Duodenal mucosa (tissue), 2 donors: ENCODE measurements around the gene CCDC87.

Experiments used
- H3K27ac ChIP-seq: one replicate; pipeline ENCODE4 v1.7.0; 2013; ENCODE audit warnings: low read depth, low read length
- H3K27me3 ChIP-seq, 2 donors: one replicate each; pipeline ENCODE4 v1.7.0; 2013; ENCODE audit warnings: low read length in 2 of 2, control low read depth in 1 of 2; ENCODE audit not compliant: insufficient read depth in 2 of 2, control insufficient read depth in 1 of 2
- H3K36me3 ChIP-seq, 2 donors: one replicate each; pipeline ENCODE4 v1.7.0; 2013; ENCODE audit warnings: low read length in 2 of 2, control low read depth in 1 of 2; ENCODE audit not compliant: insufficient read depth in 2 of 2, control insufficient read depth in 1 of 2
- H3K4me1 ChIP-seq, 2 donors: one replicate each; pipeline ENCODE4 v1.7.0; 2013; ENCODE audit warnings: low read length in 2 of 2, control low read depth in 1 of 2; ENCODE audit not compliant: insufficient read depth in 2 of 2, control insufficient read depth in 1 of 2
- H3K4me3 ChIP-seq, 2 donors: one replicate each; pipeline ENCODE4 v1.7.0; 2013; ENCODE audit warnings: low read length in 2 of 2, low read depth in 1 of 2
- H3K9ac ChIP-seq, 2 donors: one replicate each; pipeline ENCODE4 v1.7.0; 2013; ENCODE audit warnings: low read length in 2 of 2, low read depth in 1 of 2
- H3K9me3 ChIP-seq, 2 donors: one replicate each; pipeline ENCODE4 v1.7.0; 2013; ENCODE audit warnings: low read length in 2 of 2, control low read depth in 1 of 2; ENCODE audit not compliant: control insufficient read depth in 1 of 2

The CCDC87 gene

DNA sequence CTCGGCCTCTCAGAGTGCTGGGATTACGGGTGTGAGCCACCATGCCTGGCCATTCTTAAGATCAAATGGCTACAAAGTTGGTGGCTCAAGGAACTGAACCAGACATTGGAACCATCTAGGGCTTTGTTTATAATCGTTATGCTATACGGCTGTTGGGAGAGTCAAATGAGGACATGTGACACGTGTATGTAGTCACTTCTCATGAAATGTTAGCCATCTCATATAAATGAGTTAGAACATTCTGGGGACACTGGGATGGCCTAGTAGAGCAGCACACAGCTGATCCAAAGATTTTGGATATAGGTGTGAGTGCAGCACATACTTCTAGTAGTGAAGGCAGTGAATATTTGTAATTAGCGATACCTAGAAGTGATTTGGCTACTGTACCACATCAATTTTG is 39.0 kb upstream of the CCDC87 start:
- H3K9me3 ChIP-seq = no peaks in the 10 kb centered on the region
- H3K27me3 ChIP-seq = no peaks in the 10 kb centered on the region
- H3K9ac ChIP-seq = no peak overlapping the region
- H3K27ac ChIP-seq = no peak overlapping the region
- H3K4me3 ChIP-seq = no peak overlapping the region
- H3K4me1 ChIP-seq = peaks cover 0 to 3% of the 10 kb centered on the region in 2 donors
- H3K36me3 ChIP-seq = peaks cover 27 to 44% of the 10 kb centered on the region in 2 donors

DNA sequence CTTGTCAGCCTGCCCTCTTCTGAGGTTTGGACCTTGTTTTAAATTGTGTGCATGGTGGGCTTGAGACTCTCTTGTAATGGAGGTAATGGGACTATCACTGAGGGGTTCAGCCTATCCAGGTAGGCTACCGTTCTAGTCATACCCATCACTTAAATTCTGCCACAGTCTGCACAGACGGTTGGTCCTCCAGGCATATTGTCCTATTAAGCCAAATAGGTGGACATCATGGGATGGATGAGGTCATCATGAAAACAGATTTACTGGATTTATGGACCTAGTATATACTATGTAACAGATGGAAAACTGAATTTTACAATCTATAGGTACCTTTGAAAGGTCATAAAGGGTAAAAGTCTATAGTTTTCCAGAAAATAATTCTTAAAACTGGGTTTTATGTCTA is 36.5 kb upstream of the CCDC87 start:
- Histone ChIP-seq H3K4me1 (peaks cover 0 to 5% of the 10 kb centered on the region in 2 donors), H3K27ac (no peak overlapping the region), H3K4me3 (no peak overlapping the region), H3K9me3 (no peaks in the 10 kb centered on the region), H3K9ac (no peak overlapping the region), H3K36me3 (peaks cover 40 to 64% of the 10 kb centered on the region in 2 donors), H3K27me3 (no peaks in the 10 kb centered on the region)

- Histone ChIP-seq H3K36me3 (peaks cover 45 to 71% of the 10 kb centered on the region in 2 donors), H3K4me1 (peaks cover under 1 to 15% of the 10 kb centered on the region in 2 donors), H3K27me3 (no peaks in the 10 kb centered on the region), H3K4me3 (no peak overlapping the region), H3K27ac (no peak overlapping the region), H3K9me3 (no peaks in the 10 kb centered on the region), H3K9ac (no peak overlapping the region)
Observed at GRCh38 chr11:66628061-66628603, 35.3 kb upstream of the CCDC87 start.

DNA sequence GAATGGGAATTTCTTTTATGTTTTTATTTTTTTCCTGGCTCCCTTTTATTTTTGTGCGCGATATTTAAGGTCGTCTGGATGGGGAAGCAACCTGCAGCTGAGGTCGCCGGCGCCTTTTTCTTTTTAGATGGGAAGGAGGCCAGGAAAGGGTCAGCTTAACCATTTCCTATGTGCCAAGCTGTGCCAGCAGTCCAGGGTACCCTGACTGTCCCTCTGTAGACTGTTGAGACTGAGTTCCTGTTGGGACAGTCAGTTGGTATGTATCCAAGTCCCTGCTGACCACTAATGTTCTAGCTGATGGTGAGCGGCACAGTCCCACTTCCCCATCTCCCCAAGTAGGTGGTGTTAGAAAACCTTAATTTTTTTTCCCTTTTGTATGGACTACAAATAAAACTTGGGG is 34.1 kb upstream of the CCDC87 start:
- Histone ChIP-seq H3K27me3 (no peaks in the 10 kb centered on the region), H3K9me3 (no peaks in the 10 kb centered on the region), H3K27ac (no peak overlapping the region), H3K4me1 (peaks cover 11 to 25% of the 10 kb centered on the region in 2 donors), H3K4me3 (no peak overlapping the region), H3K36me3 (peaks cover 53 to 80% of the 10 kb centered on the region in 2 donors), H3K9ac (no peak overlapping the region)

- Histone ChIP-seq H3K4me3 (no peak overlapping the region), H3K27me3 (no peaks in the 10 kb centered on the region), H3K9ac (no peak overlapping the region), H3K27ac (no peak overlapping the region), H3K36me3 (peaks cover 53 to 85% of the 10 kb centered on the region in 2 donors), H3K9me3 (no peaks in the 10 kb centered on the region), H3K4me1 (peaks cover 11 to 30% of the 10 kb centered on the region in 2 donors)
Observed at GRCh38 chr11:66626382-66626781, 33.5 kb upstream of the CCDC87 start.

GRCh38 chr11:66625752-66626149 is 32.9 kb upstream of the CCDC87 start:
- no peaks in the 10 kb centered on the region for H3K9me3 ChIP-seq
- H3K9ac ChIP-seq = no peak overlapping the region
- H3K36me3 ChIP-seq = peaks cover 53 to 85% of the 10 kb centered on the region in 2 donors
- peaks cover 14 to 36% of the 10 kb centered on the region in 2 donors for H3K4me1 ChIP-seq
- H3K27ac ChIP-seq = no peak overlapping the region
- no peaks in the 10 kb centered on the region for H3K27me3 ChIP-seq
- no peak overlapping the region for H3K4me3 ChIP-seq

GRCh38 chr11:66625041-66625751 is 32.3 kb upstream of the CCDC87 start:
- Histone ChIP-seq H3K27ac (no peak overlapping the region), H3K36me3 (peaks cover 53 to 85% of the 10 kb centered on the region in 2 donors), H3K4me3 (no peak overlapping the region), H3K4me1 (peaks cover 18 to 40% of the 10 kb centered on the region in 2 donors), H3K9ac (no peak overlapping the region), H3K9me3 (no peaks in the 10 kb centered on the region), H3K27me3 (no peaks in the 10 kb centered on the region)

DNA sequence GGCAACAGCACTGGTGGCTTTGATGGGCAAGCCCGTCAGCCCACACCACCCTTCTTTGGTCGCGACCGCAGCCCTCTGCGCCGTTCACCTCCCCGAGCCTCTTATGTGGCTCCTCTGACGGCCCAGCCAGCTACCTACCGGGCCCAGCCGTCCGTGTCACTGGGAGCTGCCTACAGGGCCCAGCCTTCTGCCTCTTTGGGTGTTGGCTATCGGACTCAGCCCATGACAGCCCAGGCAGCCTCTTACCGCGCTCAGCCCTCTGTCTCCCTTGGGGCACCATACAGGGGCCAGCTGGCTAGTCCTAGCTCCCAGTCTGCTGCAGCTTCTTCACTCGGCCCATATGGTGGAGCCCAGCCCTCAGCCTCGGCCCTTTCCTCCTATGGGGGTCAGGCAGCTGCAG is 31.6 kb upstream of the CCDC87 start:
- Histone ChIP-seq H3K27me3 (no peaks in the 10 kb centered on the region), H3K9ac (no peak overlapping the region), H3K27ac (no peak overlapping the region), H3K4me3 (no peak overlapping the region), H3K9me3 (no peaks in the 10 kb centered on the region), H3K4me1 (peaks cover 18 to 44% of the 10 kb centered on the region in 2 donors), H3K36me3 (peaks cover 51 to 78% of the 10 kb centered on the region in 2 donors)

- peak overlapping the region; percentile 65 for H3K27ac ChIP-seq
- H3K36me3 ChIP-seq = peaks cover 11 to 25% of the 10 kb centered on the region in 2 donors
- H3K4me3 ChIP-seq = peak overlapping the region; percentile 97 to 100
- no peaks in the 10 kb centered on the region for H3K27me3 ChIP-seq
- H3K4me1 ChIP-seq = peaks cover 31 to 56% of the 10 kb centered on the region in 2 donors
- peak overlapping the region in 1 of 2 donors; percentile 94 for H3K9ac ChIP-seq
- H3K9me3 ChIP-seq = no peaks in the 10 kb centered on the region
Observed at GRCh38 chr11:66619080-66619554, 26.3 kb upstream of the CCDC87 start.

GRCh38 chr11:66617155-66617834 is 24.4 kb upstream of the CCDC87 start:
- Histone ChIP-seq H3K27ac (peak overlapping the region; percentile 93), H3K9ac (peak overlapping the region; percentile 94 to 98), H3K27me3 (no peaks in the 10 kb centered on the region), H3K4me1 (peaks cover 21 to 38% of the 10 kb centered on the region in 2 donors), H3K4me3 (peak overlapping the region; percentile 97 to 100), H3K9me3 (no peaks in the 10 kb centered on the region), H3K36me3 (peaks cover 0 to 7% of the 10 kb centered on the region in 2 donors)
